Liver (tissue), 9 donors: ENCODE data around the gene EGR2. TPM values are rescaled to one million over a fixed set of nuclear protein-coding genes. Genes with fewer than 3 reads are reported as not detected.

Experiments
- DNase-seq: peaks from one replicate; pipeline ENCODE4 v3.0.0-alpha.2; 2017; ENCODE audit warnings: low spot score
- H3K27ac ChIP-seq, 2 donors: one replicate each; pipeline ENCODE4 v1.7.0; 2013; ENCODE audit warnings: inconsistent platforms in 2 of 2, low read length in 2 of 2, control low read depth in 1 of 2, low read depth in 1 of 2, mild to moderate bottlenecking in 1 of 2
- H3K27me3 ChIP-seq, 4 donors: one replicate each; pipeline versions ENCODE4 v1.6.1 to v1.7.0; 2013; ENCODE audit warnings: low read length in 3 of 4, inconsistent platforms in 1 of 4, mild to moderate bottlenecking in 1 of 4, moderate library complexity in 1 of 4; ENCODE audit not compliant: control insufficient read depth in 4 of 4, insufficient read depth in 4 of 4
- H3K36me3 ChIP-seq, 4 donors: one replicate each; pipeline versions ENCODE4 v1.6.1 to v1.7.0; 2013; ENCODE audit warnings: low read length in 3 of 4, mild to moderate bottlenecking in 3 of 4, low read depth in 1 of 4, moderate library complexity in 1 of 4; ENCODE audit not compliant: control insufficient read depth in 4 of 4, insufficient read depth in 3 of 4
- H3K4me1 ChIP-seq, 4 donors: one replicate each; pipeline versions ENCODE4 v1.6.1 to v1.7.0; 2013; ENCODE audit warnings: low read length in 3 of 4, mild to moderate bottlenecking in 3 of 4, moderate library complexity in 1 of 4; ENCODE audit not compliant: control insufficient read depth in 4 of 4, insufficient read depth in 4 of 4
- H3K4me3 ChIP-seq, 3 donors: one replicate each; pipeline versions ENCODE4 v1.6.1 to v1.7.0; 2013; ENCODE audit warnings: low read length in 3 of 3, control low read depth in 1 of 3, low read depth in 1 of 3, mild to moderate bottlenecking in 1 of 3
- H3K9ac ChIP-seq, 2 donors: one replicate each; pipeline ENCODE4 v1.7.0; 2013; ENCODE audit warnings: low read length in 2 of 2, mild to moderate bottlenecking in 2 of 2, moderate library complexity in 2 of 2, control low read depth in 1 of 2, low read depth in 1 of 2
- H3K9me3 ChIP-seq, 4 donors: one replicate each; pipeline versions ENCODE4 v1.6.1 to v1.7.0; 2013; ENCODE audit warnings: low read length in 3 of 4; ENCODE audit not compliant: control insufficient read depth in 4 of 4
- ATF3 ChIP-seq: IDR thresholded peaks from 2 replicates; pipeline ENCODE4 v1.6.1; 2016; ENCODE audit warnings: antibody characterized with exemption
- CTCF ChIP-seq: fragments of 150-350 bp; IDR thresholded peaks from 2 replicates; pipeline ENCODE4 v1.5.1; 2017; ENCODE audit warnings: improper control_type of control experiment, low read depth, low read length; ENCODE audit not compliant: missing input control
- EGR1 ChIP-seq, 2 donors: IDR thresholded peaks; 2 replicates each; pipeline ENCODE4 v1.6.1; 2016 to 2018; ENCODE audit warnings: antibody characterized with exemption in 2 of 2, low read depth in 2 of 2
- FOXA1 ChIP-seq: IDR thresholded peaks from 2 replicates; pipeline ENCODE4 v1.6.1; 2016; ENCODE audit warnings: antibody characterized with exemption
- FOXA2 ChIP-seq: IDR thresholded peaks from 2 replicates; pipeline ENCODE4 v1.6.1; 2016; ENCODE audit warnings: antibody characterized with exemption
- GABPA ChIP-seq, 2 donors: IDR thresholded peaks in 1 of 2; conservative IDR thresholded peaks in 1 of 2; 2 replicates each; pipeline ENCODE4 v1.6.1; 2016; ENCODE audit warnings: antibody characterized with exemption in 2 of 2, mild to moderate bottlenecking in 1 of 2, moderate library complexity in 1 of 2
- HNF4A ChIP-seq, 2 donors: conservative IDR thresholded peaks; 2 replicates each; pipeline ENCODE4 v1.6.1; 2016; ENCODE audit warnings: antibody characterized with exemption in 2 of 2, mild to moderate bottlenecking in 2 of 2
- HNF4G ChIP-seq: IDR thresholded peaks from 2 replicates; pipeline ENCODE4 v1.6.1; 2016; ENCODE audit warnings: antibody characterized with exemption
- JUND ChIP-seq, 2 donors: IDR thresholded peaks; 2 replicates each; pipeline ENCODE4 v1.6.1; 2016; ENCODE audit warnings: antibody characterized with exemption in 2 of 2
- MAX ChIP-seq: IDR thresholded peaks from 2 replicates; pipeline ENCODE4 v1.6.1; 2016; ENCODE audit warnings: antibody characterized with exemption
- NR2F2 ChIP-seq: IDR thresholded peaks from 2 replicates; pipeline ENCODE4 v1.6.1; 2016; ENCODE audit warnings: antibody characterized with exemption
- RAD21 ChIP-seq, 2 donors: IDR thresholded peaks; 2 replicates each; pipeline ENCODE4 v1.6.1; 2016; ENCODE audit warnings: antibody characterized with exemption in 2 of 2, mild to moderate bottlenecking in 2 of 2
- SP1 ChIP-seq: IDR thresholded peaks from 2 replicates; pipeline ENCODE4 v1.6.1; 2018; ENCODE audit warnings: antibody characterized with exemption, mild to moderate bottlenecking
- TAF1 ChIP-seq: conservative IDR thresholded peaks from 2 replicates; pipeline ENCODE4 v1.6.1; 2016; ENCODE audit warnings: antibody characterized with exemption, mild to moderate bottlenecking
- YY1 ChIP-seq: IDR thresholded peaks from 2 replicates; pipeline ENCODE4 v1.6.1; 2016; ENCODE audit warnings: antibody characterized with exemption, mild to moderate bottlenecking
- ZBTB33 ChIP-seq: IDR thresholded peaks from 2 replicates; pipeline ENCODE4 v1.6.1; 2016; ENCODE audit warnings: antibody characterized with exemption
- WGBS: extraction: QIAGEN DNeasy Blood & Tissue Kit; methylation state at CpG from one replicate; pipeline ENCODE4 v1.1.7; 2013; 5-methylcytosine and 5-hydroxymethylcytosine counted together
- polyA plus RNA-seq, 2 donors: library from polyadenylated mRNA; stranded (reverse) in 1 of 2; unstranded in 1 of 2; fragments of 200-250 nt in 1 of 2; fragments of >200 nt in 1 of 2; fragmentation: Nextera tagmentation in 1 of 2; extraction: Ambion mirVana in 1 of 2; gene quantifications; one replicate each; pipeline versions ENCODE4 v1.2.1 to v1.2.3, GENCODE V29; 2013 to 2015
- total RNA-seq, 2 donors: library from RNA; depleted of rRNA; stranded (reverse); fragments of >200 nt; gene quantifications; one replicate each; pipeline ENCODE4 v1.2.3, GENCODE V29; 2014
- TF ChIP-seq, protein P1 (sequence below): IDR thresholded peaks from 2 replicates; pipeline ENCODE4 v1.6.1; 2016; ENCODE audit warnings: antibody characterized with exemption, mild to moderate bottlenecking
- donor health status: healthy.
- donor health status: healthy.
- donor health status: healthy.
- donor health status: healthy.
- donor health status: healthy.

The EGR2 gene
- total and polyA plus RNA-seq, 4 donors, result 0.17 to 0.76 (median 0.23) TPM

GRCh38 chr10:62830679-62831078, 14.5 kb upstream of the EGR2 start (continued):
- no peak for TF ChIP-seq MAX

DNA sequence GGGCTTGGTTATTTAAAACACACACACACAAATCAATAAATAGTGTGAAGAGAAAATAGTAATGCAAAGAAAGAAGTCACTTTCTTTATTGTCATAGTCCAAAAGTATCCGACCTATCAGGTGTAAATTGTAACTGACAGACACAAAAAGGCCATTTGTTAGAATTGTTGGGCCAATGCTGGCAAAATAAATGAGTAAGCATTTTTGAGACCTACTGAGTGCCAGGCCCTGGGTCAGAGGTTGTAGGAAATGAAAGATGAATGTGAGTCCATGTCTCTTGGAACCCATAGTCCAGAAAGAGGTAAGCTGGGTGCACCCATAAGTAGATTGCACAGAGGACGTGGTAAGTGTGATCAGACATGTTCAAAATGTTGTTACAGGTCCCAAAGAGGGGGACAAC, 13.5 kb upstream of the EGR2 start:
- Histone ChIP-seq H3K36me3 (no peaks in the 10 kb centered on the region), H3K9me3 (no peaks in the 10 kb centered on the region), H3K9ac (no peak overlapping the region), H3K4me3 (no peak overlapping the region), H3K4me1 (no peaks in the 10 kb centered on the region), H3K27me3 (no peaks in the 10 kb centered on the region), H3K27ac (no peak overlapping the region)
- no peak for DNase-seq
- TF ChIP-seq FOXA1 (no peak), CTCF (no peak), GABPA (IDR thresholded peaks at IDR 0.05 in 1 of 2, conservative IDR thresholded peaks at IDR 0.05 in 1 of 2) (no peak), YY1 (no peak), ZBTB33 (no peak), HNF4A (conservative IDR thresholded peaks at IDR 0.05) (no peak), ATF3 (no peak), RAD21 (IDR thresholded peaks at IDR 0.05) (no peak), TAF1 (no peak), MAX (no peak), NR2F2 (no peak), SP1 (no peak), FOXA2 (no peak), EGR1 (IDR thresholded peaks at IDR 0.05; ENCODE audit: low read depth in 2 of 2) (no peak), HNF4G (no peak), JUND (IDR thresholded peaks at IDR 0.05) (no peak)
- TF ChIP-seq, protein P1, sequence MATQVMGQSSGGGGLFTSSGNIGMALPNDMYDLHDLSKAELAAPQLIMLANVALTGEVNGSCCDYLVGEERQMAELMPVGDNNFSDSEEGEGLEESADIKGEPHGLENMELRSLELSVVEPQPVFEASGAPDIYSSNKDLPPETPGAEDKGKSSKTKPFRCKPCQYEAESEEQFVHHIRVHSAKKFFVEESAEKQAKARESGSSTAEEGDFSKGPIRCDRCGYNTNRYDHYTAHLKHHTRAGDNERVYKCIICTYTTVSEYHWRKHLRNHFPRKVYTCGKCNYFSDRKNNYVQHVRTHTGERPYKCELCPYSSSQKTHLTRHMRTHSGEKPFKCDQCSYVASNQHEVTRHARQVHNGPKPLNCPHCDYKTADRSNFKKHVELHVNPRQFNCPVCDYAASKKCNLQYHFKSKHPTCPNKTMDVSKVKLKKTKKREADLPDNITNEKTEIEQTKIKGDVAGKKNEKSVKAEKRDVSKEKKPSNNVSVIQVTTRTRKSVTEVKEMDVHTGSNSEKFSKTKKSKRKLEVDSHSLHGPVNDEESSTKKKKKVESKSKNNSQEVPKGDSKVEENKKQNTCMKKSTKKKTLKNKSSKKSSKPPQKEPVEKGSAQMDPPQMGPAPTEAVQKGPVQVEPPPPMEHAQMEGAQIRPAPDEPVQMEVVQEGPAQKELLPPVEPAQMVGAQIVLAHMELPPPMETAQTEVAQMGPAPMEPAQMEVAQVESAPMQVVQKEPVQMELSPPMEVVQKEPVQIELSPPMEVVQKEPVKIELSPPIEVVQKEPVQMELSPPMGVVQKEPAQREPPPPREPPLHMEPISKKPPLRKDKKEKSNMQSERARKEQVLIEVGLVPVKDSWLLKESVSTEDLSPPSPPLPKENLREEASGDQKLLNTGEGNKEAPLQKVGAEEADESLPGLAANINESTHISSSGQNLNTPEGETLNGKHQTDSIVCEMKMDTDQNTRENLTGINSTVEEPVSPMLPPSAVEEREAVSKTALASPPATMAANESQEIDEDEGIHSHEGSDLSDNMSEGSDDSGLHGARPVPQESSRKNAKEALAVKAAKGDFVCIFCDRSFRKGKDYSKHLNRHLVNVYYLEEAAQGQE, result no peak
- WGBS, result 65% methylated on average over 2 of the region's 2 CpGs
